ENCODE measurements around the gene SHISA6.

SHISA6 gene

DNA sequence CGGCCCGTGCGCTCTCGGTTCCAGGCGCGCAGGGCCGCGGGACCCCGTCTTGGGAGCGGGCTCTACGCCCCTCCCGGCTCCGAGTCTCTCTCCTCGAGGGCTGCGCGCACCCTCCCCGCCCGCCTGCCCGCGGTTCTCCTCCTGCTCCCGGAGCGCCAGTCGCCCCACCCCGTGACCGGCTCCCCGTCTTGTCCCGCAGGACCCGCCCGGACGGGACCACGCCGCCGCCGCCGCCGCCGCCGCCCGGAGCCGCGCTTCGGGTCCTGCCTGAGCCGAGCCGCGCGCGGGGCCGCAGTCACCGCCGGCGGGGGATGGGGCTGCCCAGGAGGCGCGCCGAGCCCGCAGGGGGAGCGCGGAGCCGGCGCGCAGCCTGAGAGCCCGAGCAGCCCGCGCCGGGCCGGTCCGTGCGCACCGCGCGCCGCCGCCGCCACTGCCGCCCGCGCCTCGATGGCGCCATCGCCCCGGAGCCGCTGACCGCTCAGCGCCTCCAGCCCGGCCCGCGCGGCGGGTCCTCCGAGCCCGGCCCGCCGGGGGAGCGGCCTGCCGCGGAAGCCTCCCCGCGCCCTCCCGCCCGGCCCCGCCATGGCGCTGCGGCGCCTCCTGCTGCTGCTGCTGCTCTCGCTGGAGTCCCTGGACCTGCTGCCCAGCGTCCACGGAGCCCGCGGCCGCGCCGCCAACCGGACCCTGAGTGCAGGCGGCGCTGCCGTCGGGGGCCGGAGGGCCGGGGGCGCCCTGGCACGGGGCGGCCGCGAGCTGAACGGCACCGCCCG, at the start of gene SHISA6:
Gene SHISA6 (plus strand): TSS at position 373 of the 770 bp plus-strand sequence.
- DNase-seq = no peak

- DNase-seq = no peak
Measured at GRCh38 chr17:11195801-11196200, 45.2 kb upstream of the SHISA6 start.

DNA sequence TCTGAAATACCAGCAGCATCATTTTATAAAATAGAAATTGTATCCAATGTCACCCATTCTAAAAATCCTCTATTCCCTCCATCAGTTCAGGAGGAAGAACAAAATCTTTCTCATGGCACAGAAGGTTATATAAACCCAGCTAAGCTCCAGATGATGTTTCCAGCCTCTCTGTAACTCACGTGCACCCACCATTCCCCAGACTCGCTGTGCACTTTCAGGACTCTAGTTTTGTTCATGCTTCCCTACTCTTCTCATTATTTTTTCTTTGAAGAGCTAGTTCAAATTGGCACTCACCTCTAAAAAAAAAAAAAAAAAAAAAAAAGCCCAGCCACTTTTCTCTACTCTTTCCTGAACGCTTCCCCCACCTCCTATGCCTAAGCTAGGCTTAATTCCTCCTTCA, 36.0 kb upstream of the SHISA6 start:
- DNase-seq = no peak

GRCh38 chr17:11205659-11206058, 35.4 kb upstream of the SHISA6 start:
- no peak for DNase-seq

DNA sequence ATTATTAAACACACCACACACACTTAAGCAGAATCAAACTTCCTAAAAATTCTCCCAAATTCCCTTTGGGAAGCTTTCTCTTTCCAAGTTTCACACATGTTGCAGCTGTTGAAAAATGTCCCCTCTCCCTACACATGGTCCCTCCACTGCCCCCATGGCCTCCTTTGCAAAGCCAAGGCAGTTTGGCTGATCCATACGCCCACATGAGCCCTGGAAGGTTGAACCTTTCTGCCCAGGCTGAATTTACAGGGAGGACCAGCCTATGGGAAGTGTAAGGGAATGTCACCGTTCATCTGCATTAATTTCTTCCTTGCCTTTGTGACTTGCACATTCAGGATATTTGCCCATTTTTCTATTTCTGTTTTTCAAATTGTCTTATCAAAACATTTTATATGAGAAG, 31.1 kb upstream of the SHISA6 start:
- no peak for DNase-seq

DNA sequence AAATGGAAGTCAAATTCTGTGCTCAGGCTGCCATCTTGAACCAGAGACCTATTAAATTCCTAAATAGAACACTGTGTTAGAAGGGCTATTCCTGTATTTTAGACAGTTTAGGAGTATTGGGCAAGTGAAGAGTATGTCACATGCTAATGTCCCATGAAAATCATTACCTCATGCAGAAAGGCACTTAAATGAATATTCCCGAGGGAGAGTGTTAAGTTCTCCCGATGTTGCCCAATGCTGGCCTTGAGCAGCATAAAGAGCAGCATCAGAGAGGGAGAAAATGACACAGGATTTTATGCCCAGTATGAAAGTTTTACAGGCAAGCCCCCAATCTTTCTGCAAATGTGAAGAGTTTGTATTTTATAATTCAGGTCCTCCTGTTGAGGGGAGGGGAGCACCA, 28.2 kb upstream of the SHISA6 start:
- no peak for DNase-seq

GRCh38 chr17:11216976-11217375, 24.0 kb upstream of the SHISA6 start:
- no peak for DNase-seq

DNA sequence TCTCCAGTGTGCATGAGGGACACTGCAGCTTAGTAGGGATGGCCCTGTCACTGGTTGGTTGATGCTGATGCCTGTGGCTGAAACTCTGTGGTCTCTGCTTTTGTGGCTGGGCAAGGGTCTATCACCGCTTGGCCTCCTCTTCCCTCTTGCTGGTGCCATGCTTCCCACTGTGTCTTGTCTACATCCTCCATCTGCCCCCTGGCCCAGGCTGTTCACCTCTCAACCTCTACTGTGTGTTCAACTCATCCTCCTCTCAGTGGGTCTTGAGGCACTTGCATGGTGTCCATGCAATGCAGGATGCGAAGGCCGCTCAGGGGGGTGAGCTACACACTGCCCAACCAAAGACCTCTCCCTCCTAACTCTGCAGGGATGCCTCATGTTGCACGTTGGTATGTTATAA, 19.8 kb upstream of the SHISA6 start:
- no peak for DNase-seq

DNA sequence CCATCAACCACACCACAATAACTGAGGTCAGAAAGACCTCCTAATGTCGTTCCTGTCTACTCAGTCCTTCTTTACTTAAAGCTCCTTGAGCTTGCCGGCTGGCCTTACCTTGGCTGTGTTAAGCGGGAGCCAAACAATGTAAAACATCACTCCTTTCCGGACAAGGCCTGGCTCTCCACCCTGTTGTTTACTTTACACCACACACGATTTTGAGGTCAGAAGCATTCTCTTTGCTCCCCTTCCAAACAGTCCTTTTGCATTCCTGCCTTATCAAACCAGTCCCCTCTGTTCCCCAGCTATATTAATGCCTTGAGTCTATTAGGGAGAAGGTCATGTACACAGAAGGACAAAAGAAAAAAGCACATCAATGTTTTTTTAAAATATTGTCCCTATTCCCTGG, 19.3 kb upstream of the SHISA6 start:
- DNase-seq = no peak

DNA sequence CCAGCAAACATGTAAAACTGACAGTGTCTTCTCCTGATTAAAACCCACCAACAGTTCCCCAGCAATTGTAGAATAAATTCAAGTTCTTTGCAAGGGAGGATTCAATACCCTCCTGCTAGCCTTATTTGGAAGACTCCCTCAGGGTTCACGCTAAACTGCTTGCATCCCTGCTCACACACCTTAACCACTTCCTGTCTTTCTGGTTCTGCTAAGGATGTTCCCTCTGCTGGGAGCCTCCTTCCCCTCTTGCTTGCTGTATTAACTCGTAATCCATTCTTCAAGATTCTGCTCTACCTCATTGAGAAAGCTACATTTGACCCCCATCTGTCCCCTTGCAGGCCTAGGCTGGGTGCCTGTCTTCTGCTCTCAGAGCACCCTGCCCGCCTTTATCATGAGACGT, 2.3 kb upstream of the SHISA6 start:
- no peak for DNase-seq

GRCh38 chr17:11239379-11239970, 1.5 kb upstream of the SHISA6 start:
- DNase-seq = no peak

GRCh38 chr17:11240041-11240840, 772 bp upstream of the SHISA6 start:
- DNase-seq = no peak

DNA sequence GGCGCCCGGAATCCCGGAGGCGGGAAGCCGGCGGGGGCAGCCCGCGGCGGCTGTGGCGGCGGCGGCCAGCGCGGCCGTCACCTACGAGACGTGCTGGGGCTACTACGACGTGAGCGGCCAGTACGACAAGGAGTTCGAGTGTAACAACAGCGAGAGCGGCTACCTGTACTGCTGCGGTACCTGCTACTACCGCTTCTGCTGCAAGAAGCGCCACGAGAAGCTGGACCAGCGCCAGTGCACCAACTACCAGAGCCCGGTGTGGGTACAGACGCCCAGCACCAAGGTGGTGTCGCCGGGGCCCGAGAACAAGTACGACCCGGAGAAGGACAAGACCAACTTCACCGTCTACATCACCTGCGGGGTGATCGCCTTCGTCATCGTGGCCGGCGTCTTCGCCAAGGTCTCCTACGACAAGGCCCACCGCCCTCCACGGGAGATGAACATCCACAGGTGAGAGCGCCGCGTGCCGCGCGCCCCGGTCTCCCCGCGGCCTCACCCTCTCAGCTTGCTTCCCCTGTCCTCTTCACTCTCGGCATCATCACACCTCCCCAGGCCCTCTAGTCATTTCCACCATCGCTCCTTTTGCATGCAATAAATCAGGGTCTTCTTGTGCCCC, 706 bp downstream of the SHISA6 start:
- DNase-seq = no peak

DNA sequence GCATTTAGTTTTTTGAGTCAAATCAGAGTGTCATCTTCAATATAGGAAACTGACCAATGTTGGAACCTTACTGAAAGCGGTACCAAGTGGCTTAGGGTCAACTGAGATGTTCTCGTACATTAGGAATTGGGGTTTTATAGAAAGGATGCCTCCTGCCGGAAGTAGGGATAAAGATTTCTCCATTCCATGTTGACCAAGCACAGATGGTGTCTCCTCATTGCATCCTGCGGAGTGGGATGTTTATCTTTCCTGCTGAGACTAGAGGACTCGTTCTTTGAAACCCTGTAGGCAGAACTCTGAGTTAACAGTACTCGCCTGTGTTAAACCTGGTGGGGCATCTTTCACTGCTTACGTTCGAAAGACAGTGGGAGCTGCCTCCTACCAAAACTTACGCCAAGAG, 1.4 kb downstream of the SHISA6 start:
- DNase-seq = no peak

DNA sequence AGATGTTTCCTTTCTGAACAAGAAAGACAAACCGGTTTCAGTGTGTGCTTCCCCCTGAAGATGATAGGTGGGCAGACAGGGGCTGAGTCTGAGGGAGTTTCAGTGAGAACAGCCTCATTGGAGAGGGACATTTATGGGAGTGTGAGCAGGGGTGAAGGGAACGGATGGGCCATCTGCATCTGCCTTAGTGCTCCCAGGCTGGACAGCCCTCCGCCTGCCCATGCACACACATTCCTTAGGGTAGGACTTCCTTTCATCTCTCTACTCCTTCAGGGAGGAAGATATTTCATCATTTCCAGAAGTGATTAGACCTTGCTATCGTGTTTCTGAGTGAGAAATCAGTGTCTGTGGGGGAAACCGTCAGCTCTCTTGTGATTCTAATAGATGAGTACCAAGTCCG, 3.8 kb downstream of the SHISA6 start:
- no peak for DNase-seq

DNA sequence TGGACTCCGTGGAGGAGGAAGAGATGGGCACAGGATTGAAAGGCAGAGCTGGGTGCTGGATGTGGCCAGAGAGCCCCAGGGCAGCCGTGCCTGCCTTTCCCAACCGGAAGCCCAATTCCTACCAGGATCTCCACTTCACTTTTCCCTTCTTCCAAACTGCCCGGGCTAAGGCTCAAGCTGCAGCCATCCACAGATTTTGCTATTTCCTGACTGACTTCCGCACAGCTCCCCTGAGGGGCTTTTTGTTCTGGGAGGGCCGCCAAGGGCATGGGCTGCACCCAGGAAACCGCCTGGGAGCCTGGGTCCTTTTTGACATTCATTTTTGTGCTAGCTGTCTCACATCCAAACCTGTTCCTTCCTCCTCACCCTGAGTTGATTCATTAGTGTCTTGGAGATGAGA, 4.2 kb downstream of the SHISA6 start:
- DNase-seq = no peak

GRCh38 chr17:11245791-11246190, 4.8 kb downstream of the SHISA6 start:
- DNase-seq = no peak

GRCh38 chr17:11250161-11250560, 9.1 kb downstream of the SHISA6 start:
- no peak for DNase-seq

- no peak for DNase-seq
Measured at GRCh38 chr17:11251561-11252107, 10.6 kb downstream of the SHISA6 start.

DNA sequence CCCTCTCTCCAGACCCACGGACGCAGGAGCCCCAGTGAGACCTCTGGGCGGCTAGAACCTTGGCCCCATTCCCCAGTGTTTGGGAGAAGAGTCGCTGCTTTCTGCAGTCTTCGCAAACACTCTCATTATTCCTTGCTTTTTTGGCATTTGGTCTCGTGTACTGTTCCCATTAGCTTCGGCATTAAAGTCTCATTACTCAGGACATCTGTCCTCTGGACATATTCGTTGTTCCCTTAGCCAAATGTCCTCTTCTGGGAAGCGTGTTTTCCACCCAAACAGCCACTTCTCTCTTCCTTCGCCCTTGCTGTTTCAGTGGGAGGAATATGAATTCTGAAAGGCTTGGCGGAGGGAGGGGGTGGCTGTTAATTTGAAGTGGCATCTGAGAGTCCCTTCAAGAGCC, 11.1 kb downstream of the SHISA6 start:
- no peak for DNase-seq

GRCh38 chr17:11256877-11257276, 15.9 kb downstream of the SHISA6 start:
- no peak for DNase-seq

GRCh38 chr17:11264183-11264871, 23.3 kb downstream of the SHISA6 start:
- peak; percentile 30 for DNase-seq

Measured in hematopoietic multipotent progenitor cell treated with erythropoietin and hydrocortisone succinate and interleukin-3 and kit ligand, for 8 days (in vitro differentiated cells).